ENCODE measurements around the gene CA14.
A peak's percentile ranks its signal among the peaks of the same experiment; 100 is the strongest.

- TF ChIP-seq PPARA (CRISPR knock-in tag; IDR thresholded peaks at IDR 0.05; ENCODE audit: borderline replicate concordance) = no peak
- peak; percentile 85; the same call in 1 of the 2 replicates for TF ChIP-seq ARNTL (CRISPR knock-in tag; IDR thresholded peaks at IDR 0.05; ENCODE audit: borderline replicate concordance, low read depth)
- TF ChIP-seq OSR1 (CRISPR knock-in tag; IDR thresholded peaks at IDR 0.05) = no peak
- no peak for TF ChIP-seq PATZ1 (CRISPR knock-in tag; IDR thresholded peaks at IDR 0.05; ENCODE audit: borderline replicate concordance)
Measured at GRCh38 chr1:150281758-150282557, 24.4 kb downstream of the CA14 start, which contains the start of gene CIART.

Data from SK-N-SH treated with all-trans-retinoic acid at 6 μM for 48 hours (cell line).